Cardiac muscle cell (in vitro differentiated cells and primary cell): ENCODE data around the gene CST8. TPM values are rescaled to one million over a fixed set of nuclear protein-coding genes. Genes with fewer than 3 reads are reported as not detected.

Experiments
- DNase-seq, 2 donors: peaks; one replicate each; pipeline versions ENCODE4 v3.0.0 to v3.0.0-alpha.2; 2010 to 2017; ENCODE audit warnings: low read depth in 1 of 2, low spot score in 1 of 2
- H3K27ac ChIP-seq: fragments of 200-600 bp; sonication (generic); 2 replicates; pipeline ENCODE4 v1.5.1; 2016
- H3K27me3 ChIP-seq: fragments of 200-600 bp; sonication (generic); 2 replicates; pipeline ENCODE4 v1.6.0; 2016; ENCODE audit warnings: control low read depth
- H3K36me3 ChIP-seq: fragments of 200-600 bp; sonication (generic); 2 replicates; pipeline ENCODE4 v1.5.1; 2016; ENCODE audit warnings: control low read depth
- H3K4me1 ChIP-seq: fragments of 200-600 bp; sonication (generic); 2 replicates; pipeline ENCODE4 v1.8.1; 2017; ENCODE audit warnings: low read depth, mild to moderate bottlenecking, mixed run types
- H3K4me3 ChIP-seq: fragments of 200-600 bp; sonication (generic); 2 replicates; pipeline ENCODE4 v1.5.1; 2016; ENCODE audit warnings: mild to moderate bottlenecking
- H3K9me3 ChIP-seq: fragments of 200-600 bp; sonication (generic); 2 replicates; pipeline ENCODE4 v1.5.1; 2017; ENCODE audit warnings: low read depth, mild to moderate bottlenecking, control low read depth
- CTCF ChIP-seq: IDR thresholded peaks from 2 replicates; pipeline ENCODE4 v1.5.1; 2012; ENCODE audit warnings: low read depth, mild to moderate bottlenecking, low read length
- polyA plus RNA-seq: library from polyadenylated mRNA; unstranded; fragments of >200 nt; fragmentation: Nextera tagmentation; extraction: Ambion mirVana; gene quantifications from 2 replicates; pipeline ENCODE4 v1.2.1, GENCODE V29; 2016
- total RNA-seq: library from RNA; depleted of rRNA; stranded (reverse); fragments of >200 nt; gene quantifications from 2 replicates; pipeline ENCODE4 v1.2.3, GENCODE V29; 2016

CST8 gene
- total and polyA plus RNA-seq, 2 experiments from 2014 or later: not detected

- Histone ChIP-seq H3K4me3 (no peak overlapping the region), H3K4me1 (no peaks in the 10 kb centered on the region), H3K9me3 (no peaks in the 10 kb centered on the region), H3K27me3 (no peaks in the 10 kb centered on the region), H3K36me3 (no peaks in the 10 kb centered on the region), H3K27ac (no peak overlapping the region)
- TF ChIP-seq CTCF: no peak
- DNase-seq: no peak
These were observed 13.7 kb upstream of the CST8 start for GRCh38 chr20:23477223-23477622.

GRCh38 chr20:23479043-23479442 lies 11.9 kb upstream of the CST8 start:
- H3K27ac ChIP-seq: no peak overlapping the region
- no peak overlapping the region for H3K4me3 ChIP-seq
- no peaks in the 10 kb centered on the region for H3K9me3 ChIP-seq
- no peaks in the 10 kb centered on the region for H3K4me1 ChIP-seq
- H3K27me3 ChIP-seq: no peaks in the 10 kb centered on the region
- TF ChIP-seq CTCF: no peak
- H3K36me3 ChIP-seq: no peaks in the 10 kb centered on the region
- DNase-seq: no peak

- H3K27ac ChIP-seq: no peak overlapping the region
- H3K27me3 ChIP-seq: no peaks in the 10 kb centered on the region
- no peak overlapping the region for H3K4me3 ChIP-seq
- H3K9me3 ChIP-seq: no peaks in the 10 kb centered on the region
- no peak for TF ChIP-seq CTCF
- no peaks in the 10 kb centered on the region for H3K36me3 ChIP-seq
- H3K4me1 ChIP-seq: no peaks in the 10 kb centered on the region
- DNase-seq: no peak
These were observed 8.8 kb upstream of the CST8 start for GRCh38 chr20:23482138-23482537.

GRCh38 chr20:23484081-23484480 lies 6.8 kb upstream of the CST8 start:
- Histone ChIP-seq H3K9me3 (no peaks in the 10 kb centered on the region), H3K4me1 (no peaks in the 10 kb centered on the region), H3K36me3 (no peaks in the 10 kb centered on the region), H3K27me3 (no peaks in the 10 kb centered on the region), H3K4me3 (no peak overlapping the region), H3K27ac (no peak overlapping the region)
- TF ChIP-seq CTCF: no peak
- DNase-seq: no peak

GRCh38 chr20:23488470-23488869 lies 2.4 kb upstream of the CST8 start:
- no peaks in the 10 kb centered on the region for H3K27me3 ChIP-seq
- H3K36me3 ChIP-seq: no peaks in the 10 kb centered on the region
- no peak overlapping the region for H3K4me3 ChIP-seq
- H3K9me3 ChIP-seq: no peaks in the 10 kb centered on the region
- DNase-seq: no peak
- no peaks in the 10 kb centered on the region for H3K4me1 ChIP-seq
- no peak for TF ChIP-seq CTCF
- no peak overlapping the region for H3K27ac ChIP-seq

- Histone ChIP-seq H3K27me3 (no peaks in the 10 kb centered on the region), H3K9me3 (no peaks in the 10 kb centered on the region), H3K4me1 (no peaks in the 10 kb centered on the region), H3K36me3 (no peaks in the 10 kb centered on the region), H3K27ac (no peak overlapping the region), H3K4me3 (no peak overlapping the region)
- no peak for DNase-seq
- no peak for TF ChIP-seq CTCF
These were observed 1.9 kb upstream of the CST8 start for GRCh38 chr20:23488996-23489395.
